Natural killer cell (primary cell): Measurements from ENCODE around the gene POLR3A. TPM values are rescaled to one million over a fixed set of nuclear protein-coding genes. Genes with fewer than 3 reads are reported as not detected.

Experiments
- ATAC-seq, 3 donors: fragments of 150-1000 bp in 2 of 3; fragments of 200-7000 bp in 1 of 3; cut with Tn5 transposase; 1 replicate in 1 of 3; 2 replicates in 2 of 3; pipeline ENCODE4 v1.10.0; 2021; ENCODE audit warnings: mild to moderate bottlenecking in 2 of 3, moderate library complexity in 2 of 3
- DNase-seq, 2 donors: peaks; one replicate each; pipeline versions ENCODE4 v3.0.0 to v3.0.0-alpha.2; 2013 to 2021; ENCODE audit warnings: mixed read lengths in 1 of 2
- H3K27ac ChIP-seq: one replicate; pipeline ENCODE4 v1.5.1; 2013; ENCODE audit warnings: mild to moderate bottlenecking, low read length
- H3K27me3 ChIP-seq: one replicate; pipeline ENCODE4 v1.6.1; 2013; ENCODE audit warnings: low read length; ENCODE audit not compliant: control insufficient read depth, insufficient read depth
- H3K36me3 ChIP-seq: one replicate; pipeline ENCODE4 v1.6.1; 2013; ENCODE audit warnings: low read length; ENCODE audit not compliant: control insufficient read depth, insufficient read depth
- H3K4me1 ChIP-seq: one replicate; pipeline ENCODE4 v1.6.1; 2013; ENCODE audit warnings: low read length; ENCODE audit not compliant: control insufficient read depth, insufficient read depth
- H3K4me3 ChIP-seq: one replicate; pipeline ENCODE4 v1.5.1; 2013; ENCODE audit warnings: low read length
- H3K9me3 ChIP-seq: one replicate; pipeline ENCODE4 v1.6.1; 2013; ENCODE audit warnings: low read length; ENCODE audit not compliant: control insufficient read depth, insufficient read depth
- H3K27ac Mint-ChIP-seq, 2 donors: one replicate each; pipeline ENCODE4 v1.8.0; 2022; ENCODE audit warnings: mild to moderate bottlenecking in 2 of 2, mixed read lengths in 2 of 2, moderate library complexity in 1 of 2
- H3K27me3 Mint-ChIP-seq, 2 donors: one replicate each; pipeline ENCODE4 v1.8.0; 2022; ENCODE audit warnings: low read depth in 2 of 2, mixed read lengths in 2 of 2
- H3K36me3 Mint-ChIP-seq: one replicate; pipeline ENCODE4 v1.8.0; 2022; ENCODE audit warnings: mixed read lengths
- H3K4me1 Mint-ChIP-seq, 2 donors: one replicate each; pipeline ENCODE4 v1.8.0; 2022; ENCODE audit warnings: mixed read lengths in 2 of 2
- H3K4me3 Mint-ChIP-seq: one replicate; pipeline ENCODE4 v1.8.0; 2022; ENCODE audit warnings: mild to moderate bottlenecking, moderate library complexity, mixed read lengths
- H3K9me3 Mint-ChIP-seq, 2 donors: one replicate each; pipeline ENCODE4 v1.8.0; 2022; ENCODE audit warnings: mixed read lengths in 2 of 2
- WGBS: methylation state at CpG from one replicate; pipeline ENCODE4 v1.1.7; 2013; ENCODE audit warnings: missing lambda C conversion rate; ENCODE audit not compliant: insufficient coverage; 5-methylcytosine and 5-hydroxymethylcytosine counted together
- intact Hi-C: fragments of 100-400 bp; cut with micrococcal nuclease; formaldehyde crosslinking; loops from one replicate; pipeline ENCODE4 v1.14.2; 2022
- total RNA-seq, 4 donors: library from RNA; stranded (reverse); fragments of 120-200 nt in 1 of 4; gene quantifications; one replicate each; pipeline versions ENCODE4 v1.2.3 to v1.2.4, GENCODE V29; 2013 to 2022
- TF ChIP-seq, protein P1 (sequence below): fragments of 200-600 bp; IDR thresholded peaks from one replicate; pipeline ENCODE4 v1.8.0; 2022; ENCODE audit warnings: antibody characterized with exemption

The POLR3A gene
- total RNA-seq, 3 donors from 2014 or later (not counting 1 experiment from before 2014, with no cell fraction given), result 15.6 to 21.0 (median 17.9) TPM

- H3K36me3 ChIP-seq, result no peaks in the 10 kb centered on the region
- peak within 1 kb of the TSS; percentile 67 to 72 for H3K27ac Mint-ChIP-seq
- no peaks in the 10 kb centered on the region for H3K36me3 Mint-ChIP-seq
- H3K9me3 Mint-ChIP-seq, result no peaks in the 10 kb centered on the region
- H3K27ac ChIP-seq, result no peak within 1 kb of the TSS
- under 1% methylated on average over 87 of the region's 95 CpGs for WGBS
- H3K4me1 Mint-ChIP-seq, result peaks cover 26 to 28% of the 10 kb centered on the region in 2 donors
- H3K27me3 ChIP-seq, result peaks cover 10% of the 10 kb centered on the region
- peak within 1 kb of the TSS; percentile 46 for H3K4me3 ChIP-seq
- TF ChIP-seq, protein P1, sequence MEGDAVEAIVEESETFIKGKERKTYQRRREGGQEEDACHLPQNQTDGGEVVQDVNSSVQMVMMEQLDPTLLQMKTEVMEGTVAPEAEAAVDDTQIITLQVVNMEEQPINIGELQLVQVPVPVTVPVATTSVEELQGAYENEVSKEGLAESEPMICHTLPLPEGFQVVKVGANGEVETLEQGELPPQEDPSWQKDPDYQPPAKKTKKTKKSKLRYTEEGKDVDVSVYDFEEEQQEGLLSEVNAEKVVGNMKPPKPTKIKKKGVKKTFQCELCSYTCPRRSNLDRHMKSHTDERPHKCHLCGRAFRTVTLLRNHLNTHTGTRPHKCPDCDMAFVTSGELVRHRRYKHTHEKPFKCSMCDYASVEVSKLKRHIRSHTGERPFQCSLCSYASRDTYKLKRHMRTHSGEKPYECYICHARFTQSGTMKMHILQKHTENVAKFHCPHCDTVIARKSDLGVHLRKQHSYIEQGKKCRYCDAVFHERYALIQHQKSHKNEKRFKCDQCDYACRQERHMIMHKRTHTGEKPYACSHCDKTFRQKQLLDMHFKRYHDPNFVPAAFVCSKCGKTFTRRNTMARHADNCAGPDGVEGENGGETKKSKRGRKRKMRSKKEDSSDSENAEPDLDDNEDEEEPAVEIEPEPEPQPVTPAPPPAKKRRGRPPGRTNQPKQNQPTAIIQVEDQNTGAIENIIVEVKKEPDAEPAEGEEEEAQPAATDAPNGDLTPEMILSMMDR, result no peak
- no peaks in the 10 kb centered on the region for H3K9me3 ChIP-seq
- intact Hi-C loops, result loop anchor here (2.0 kb wide), 1 partner anchor 80 kb away; no protein-coding TSS in a partner anchor
- ATAC-seq, result peak; percentile 69 to 73 (median 70)
- peaks cover 18% of the 10 kb centered on the region for H3K4me1 ChIP-seq
- H3K27me3 Mint-ChIP-seq, result peaks cover 8% of the 10 kb centered on the region in 2 donors
- DNase-seq, result peak; percentile 33 to 35
- peak within 1 kb of the TSS; percentile 93 for H3K4me3 Mint-ChIP-seq
These were observed 102.5 kb downstream of the POLR3A start, which contains the start of gene DLG5 for GRCh38 chr10:77926566-77927401. TSS of gene DLG5 (minus strand) at chr10:77926755. CDS start at chr10:77926520, 235 bp downstream.

DNA sequence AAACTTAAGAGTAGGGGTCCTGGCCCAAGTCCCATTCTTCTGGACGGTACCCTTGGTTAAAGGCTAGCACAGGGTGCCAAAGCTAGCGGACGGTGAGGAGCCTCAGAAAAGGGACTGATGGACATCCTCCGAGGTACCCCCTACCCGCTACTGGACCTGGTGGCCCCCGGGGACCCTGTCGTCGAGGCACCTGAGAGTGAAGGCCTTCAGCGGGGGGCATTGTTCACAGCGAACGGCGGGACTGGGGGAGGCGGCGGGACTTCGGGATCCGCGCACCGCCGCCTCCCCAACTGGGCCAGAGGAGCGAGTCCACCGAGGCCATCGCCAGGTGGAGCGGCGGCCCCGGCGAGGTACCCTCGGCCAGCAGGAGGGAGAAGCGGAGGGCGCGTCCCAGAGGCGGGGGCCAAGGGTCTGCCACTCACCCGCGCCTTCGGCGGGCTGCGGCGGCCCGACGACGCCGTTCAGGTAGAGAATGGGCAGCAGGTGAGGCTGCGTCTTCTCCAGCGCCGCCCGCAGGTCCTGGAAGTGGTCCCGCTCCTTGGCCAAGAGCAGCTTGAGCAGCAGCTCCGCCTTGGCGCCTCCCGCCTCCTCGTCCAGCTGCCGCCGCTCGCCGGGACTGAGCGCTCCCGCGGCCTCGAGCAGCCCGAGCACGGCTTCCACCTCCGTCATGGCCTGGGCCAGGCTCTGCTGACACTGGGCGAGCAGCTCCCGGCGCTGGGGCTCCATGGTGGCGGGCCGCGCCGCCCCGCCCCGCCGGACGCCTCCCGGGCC lies 103.3 kb downstream of the POLR3A start:
- DNase-seq, result peak; percentile 31 to 39
- ATAC-seq, result peak; percentile 65 to 76 (median 74)
- Histone ChIP-seq H3K36me3 (no peaks in the 10 kb centered on the region), H3K27ac (no peak overlapping the region), H3K4me1 (peaks cover 18% of the 10 kb centered on the region), H3K27me3 (peaks cover 10% of the 10 kb centered on the region), H3K9me3 (no peaks in the 10 kb centered on the region), H3K4me3 (peak overlapping the region; percentile 46)
- no peaks in the 10 kb centered on the region for H3K36me3 Mint-ChIP-seq
- intact Hi-C loops, result loop anchor here (2.0 kb wide), 1 partner anchor 79 kb away; no protein-coding TSS in a partner anchor
- peak overlapping the region; percentile 93 for H3K4me3 Mint-ChIP-seq
- peaks cover 5 to 8% of the 10 kb centered on the region in 2 donors for H3K27me3 Mint-ChIP-seq
- H3K4me1 Mint-ChIP-seq, result peaks cover 34 to 36% of the 10 kb centered on the region in 2 donors
- peak overlapping the region; percentile 67 to 72 for H3K27ac Mint-ChIP-seq
- 2% methylated on average over 73 of the region's 73 CpGs for WGBS
- TF ChIP-seq, protein P1, result no peak
- no peaks in the 10 kb centered on the region for H3K9me3 Mint-ChIP-seq

DNA sequence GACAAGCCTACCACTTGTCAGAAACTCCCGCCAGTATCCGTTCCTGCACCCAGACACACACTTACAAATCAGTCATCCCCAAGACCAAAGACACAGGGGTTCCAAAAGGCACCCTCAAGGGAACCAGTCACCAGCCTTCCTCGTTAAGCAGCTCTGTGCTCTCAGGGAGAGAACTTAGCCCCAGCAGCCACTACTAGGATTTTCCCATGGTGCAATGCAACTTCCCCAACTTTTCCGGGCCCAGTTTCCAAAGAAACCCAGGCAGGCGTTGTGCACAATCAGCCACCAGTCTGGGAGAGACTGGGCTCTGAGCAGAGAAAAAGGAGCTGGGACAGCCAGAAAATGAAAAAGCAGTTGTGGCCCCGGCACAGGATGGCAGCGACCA lies 103.9 kb downstream of the POLR3A start:
- H3K27ac Mint-ChIP-seq, result peak overlapping the region; percentile 67 to 72

More for the DNA sequence above, 103.9 kb downstream of the POLR3A start:
- 41% methylated on average over 7 of the region's 7 CpGs for WGBS
- Histone ChIP-seq H3K27ac (no peak overlapping the region), H3K9me3 (no peaks in the 10 kb centered on the region), H3K4me3 (peak overlapping the region; percentile 46), H3K36me3 (no peaks in the 10 kb centered on the region), H3K4me1 (peaks cover 18% of the 10 kb centered on the region), H3K27me3 (peaks cover 10% of the 10 kb centered on the region)
- intact Hi-C loops, result no loop called here
- peaks cover 5 to 8% of the 10 kb centered on the region in 2 donors for H3K27me3 Mint-ChIP-seq
- peak overlapping the region; percentile 93 for H3K4me3 Mint-ChIP-seq
- DNase-seq, result no peak
- H3K4me1 Mint-ChIP-seq, result peaks cover 40 to 42% of the 10 kb centered on the region in 2 donors
- TF ChIP-seq, protein P1, result no peak
- ATAC-seq, result no peak
- H3K9me3 Mint-ChIP-seq, result no peaks in the 10 kb centered on the region
- no peaks in the 10 kb centered on the region for H3K36me3 Mint-ChIP-seq
